ENCODE measurements around the gene DISP2.

DNA sequence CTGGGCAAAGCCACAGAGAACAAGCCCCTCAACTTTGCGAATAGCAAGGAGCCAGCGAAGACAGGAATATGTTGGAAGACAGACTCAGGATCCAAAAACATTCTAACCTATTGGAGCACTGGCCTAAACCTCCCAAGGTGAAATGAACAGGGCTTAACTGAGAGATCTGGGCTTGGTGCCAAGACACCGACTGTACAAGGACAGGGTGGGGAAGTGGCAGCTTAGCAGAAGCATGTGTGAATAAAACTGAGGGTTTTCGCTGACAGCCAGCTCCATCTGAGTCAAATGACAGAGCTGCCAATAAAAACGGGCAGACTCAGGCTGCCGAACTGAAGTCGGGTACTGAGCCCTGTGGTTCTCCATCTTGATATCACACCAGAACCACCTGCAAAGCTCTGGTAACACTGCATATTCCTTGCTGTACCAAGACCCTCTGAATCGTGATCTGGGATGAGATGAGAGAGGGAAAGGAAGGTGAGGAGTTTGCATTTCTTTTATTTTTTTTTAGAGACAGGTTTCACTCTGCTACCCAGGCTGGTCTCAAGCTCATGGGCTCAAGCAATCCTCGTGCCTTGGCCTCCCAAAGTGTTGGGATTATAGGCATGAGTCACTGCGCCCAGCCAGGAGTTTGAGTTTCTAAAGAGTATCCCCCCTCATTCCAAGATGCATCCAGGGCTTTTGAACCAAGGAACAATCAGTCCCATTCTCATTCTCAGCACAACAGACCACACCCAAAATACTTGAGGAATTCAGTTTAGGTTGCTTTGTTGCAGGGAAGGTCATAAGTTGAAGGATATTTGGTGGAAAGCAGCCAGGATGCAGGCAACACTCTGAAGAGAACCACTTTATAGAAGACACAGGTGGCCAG lies 44.3 kb upstream of the DISP2 start:
- TF ChIP-seq, protein P1, sequence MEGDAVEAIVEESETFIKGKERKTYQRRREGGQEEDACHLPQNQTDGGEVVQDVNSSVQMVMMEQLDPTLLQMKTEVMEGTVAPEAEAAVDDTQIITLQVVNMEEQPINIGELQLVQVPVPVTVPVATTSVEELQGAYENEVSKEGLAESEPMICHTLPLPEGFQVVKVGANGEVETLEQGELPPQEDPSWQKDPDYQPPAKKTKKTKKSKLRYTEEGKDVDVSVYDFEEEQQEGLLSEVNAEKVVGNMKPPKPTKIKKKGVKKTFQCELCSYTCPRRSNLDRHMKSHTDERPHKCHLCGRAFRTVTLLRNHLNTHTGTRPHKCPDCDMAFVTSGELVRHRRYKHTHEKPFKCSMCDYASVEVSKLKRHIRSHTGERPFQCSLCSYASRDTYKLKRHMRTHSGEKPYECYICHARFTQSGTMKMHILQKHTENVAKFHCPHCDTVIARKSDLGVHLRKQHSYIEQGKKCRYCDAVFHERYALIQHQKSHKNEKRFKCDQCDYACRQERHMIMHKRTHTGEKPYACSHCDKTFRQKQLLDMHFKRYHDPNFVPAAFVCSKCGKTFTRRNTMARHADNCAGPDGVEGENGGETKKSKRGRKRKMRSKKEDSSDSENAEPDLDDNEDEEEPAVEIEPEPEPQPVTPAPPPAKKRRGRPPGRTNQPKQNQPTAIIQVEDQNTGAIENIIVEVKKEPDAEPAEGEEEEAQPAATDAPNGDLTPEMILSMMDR (IDR thresholded peaks at IDR 0.05), result no peak
- no peak for TF ChIP-seq POLR2A (IDR thresholded peaks at IDR 0.05)
